Pancreas (tissue), 10 donors: ENCODE data around the gene EIF4G3. TPM values are rescaled to one million over a fixed set of nuclear protein-coding genes. Genes with fewer than 3 reads are reported as not detected.
A peak's percentile ranks its signal among the peaks of the same experiment; 100 is the strongest.

Experiments
- ATAC-seq, 4 donors: fragments of 200-7000 bp; cut with Tn5 transposase; one replicate each; pipeline versions ENCODE4 v1.8.0 to v1.9.1; 2020; ENCODE audit warnings: mild to moderate bottlenecking in 4 of 4, moderate library complexity in 4 of 4
- DNase-seq, 6 donors: peaks; one replicate each; pipeline ENCODE4 v3.0.0-alpha.2; 2020
- FAIRE-seq: peaks from 2 replicates; lab custom pipeline; 2012; peaks lifted over from hg19 to GRCh38; lab: Jason Lieb, UNC
- H3K27ac ChIP-seq, 4 donors: fragments of 200-600 bp; sonication (generic); 1 replicate in 3 of 4; 2 replicates in 1 of 4; pipeline versions ENCODE4 v1.5.0 to v1.8.0; 2020
- H3K27me3 ChIP-seq, 4 donors: fragments of 200-600 bp; one replicate each; pipeline ENCODE4 v1.8.0; 2021
- H3K36me3 ChIP-seq, 3 donors: fragments of 200-600 bp; sonication (generic) in 1 of 3; one replicate each; pipeline versions ENCODE4 v1.5.0 to v1.8.0; 2020 to 2021
- H3K4me1 ChIP-seq, 3 donors: fragments of 200-600 bp; one replicate each; pipeline ENCODE4 v1.8.0; 2021
- H3K4me3 ChIP-seq, 4 donors: fragments of 200-600 bp; sonication (generic) in 2 of 4; one replicate each; pipeline versions ENCODE4 v1.5.0 to v1.8.0; 2020 to 2021
- H3K9me3 ChIP-seq, 4 donors: fragments of 200-600 bp; one replicate each; pipeline ENCODE4 v1.8.0; 2021
- CTCF ChIP-seq, 4 donors: fragments of 200-600 bp; sonication (generic) in 3 of 4; IDR thresholded peaks; one replicate each; pipeline versions ENCODE4 v1.5.0 to v1.8.0; 2021; ENCODE audit warnings: antibody characterized with exemption in 4 of 4
- WGBS, 2 donors: extraction: QIAGEN DNeasy Blood & Tissue Kit; methylation state at CpG; one replicate each; pipeline ENCODE4 v1.1.7; 2013; 5-methylcytosine and 5-hydroxymethylcytosine counted together
- intact Hi-C, 3 donors: fragments of 100-400 bp; cut with DNase I; formaldehyde crosslinking; loops; one replicate each; pipeline versions ENCODE4 v1.11.1 to v1.14.2; 2022
- polyA plus RNA-seq, 2 donors: library from polyadenylated mRNA; stranded (reverse); fragments of 200-250 nt; gene quantifications; one replicate each; pipeline ENCODE4 v1.2.3, GENCODE V29; 2013
- total RNA-seq, 6 donors: library from RNA; stranded (reverse); fragmentation: NEBNext Ultra II Directional in 4 of 6; extraction: Animal tissue kit (Norgen Biotek cat#: 25700) in 4 of 6; gene quantifications; one replicate each; pipeline versions ENCODE4 v1.2.1 to v1.2.4, GENCODE V29; 2021 to 2023
- donor health status: healthy with polysubstance abuse.
- donor health status: DM: no; HTN: no; CAD: no; lungs with moderate emphysema.
- donor health status: DM: no; HTN: no; CAD: no.
- donor health status: control.
- donor health status: control.
- donor health status: Bipolar disorder and iron deficiency.
- donor health status: DM: yes; HTN: yes; CAD: no.
- donor health status: DM: no; HTN: no; CAD: no.
- donor health status: DM: no; HTN: no; CAD: no.
- donor health status: DM: yes; HTN: yes; CAD: no.

EIF4G3 gene
- total and polyA plus RNA-seq, 8 donors: 9.6 to 22.7 (median 13.8) TPM

GRCh38 chr1:21037091-21037490, 139.6 kb downstream of the EIF4G3 start:
- WGBS, 2 donors: 96% methylated on average over 3 of the region's 3 CpGs
- intact Hi-C loops: no loop called here
- Histone ChIP-seq H3K36me3 (no peaks in the 10 kb centered on the region), H3K4me1 (peaks cover 3 to 7% (median 3%) of the 10 kb centered on the region in 3 donors), H3K27ac (no peak overlapping the region), H3K27me3 (no peaks in the 10 kb centered on the region), H3K9me3 (no peaks in the 10 kb centered on the region), H3K4me3 (no peak overlapping the region)
- TF ChIP-seq CTCF (IDR thresholded peaks at IDR 0.05): no peak
- FAIRE-seq (no peak), DNase-seq (no peak), ATAC-seq (no peak)

- H3K9me3 ChIP-seq: no peaks in the 10 kb centered on the region
- FAIRE-seq (no peak), ATAC-seq (no peak), DNase-seq (no peak)
- 50 to 65% methylated on average over 2 of the region's 2 CpGs for WGBS, 2 donors
- H3K4me1 ChIP-seq: peaks cover 3 to 7% (median 3%) of the 10 kb centered on the region in 3 donors
- no peak overlapping the region for H3K4me3 ChIP-seq
- no peak overlapping the region for H3K27ac ChIP-seq
- no peak for TF ChIP-seq CTCF (IDR thresholded peaks at IDR 0.05)
- intact Hi-C loops: no loop called here
- H3K27me3 ChIP-seq: no peaks in the 10 kb centered on the region
- no peaks in the 10 kb centered on the region for H3K36me3 ChIP-seq
These were observed 140.9 kb downstream of the EIF4G3 start for GRCh38 chr1:21035794-21036193.

- ATAC-seq: peak in 1 of 4 donors; percentile 22
- no peak overlapping the region for H3K27ac ChIP-seq
- no peak overlapping the region for H3K4me3 ChIP-seq
- H3K27me3 ChIP-seq: no peaks in the 10 kb centered on the region
- intact Hi-C loops: no loop called here
- no peaks in the 10 kb centered on the region for H3K9me3 ChIP-seq
- DNase-seq: peak in 1 of 6 donors; percentile 62
- H3K36me3 ChIP-seq: no peaks in the 10 kb centered on the region
- FAIRE-seq: no peak
- no peak for TF ChIP-seq CTCF (IDR thresholded peaks at IDR 0.05)
- 87% methylated on average over 14 of the region's 14 CpGs for WGBS, 2 donors
- H3K4me1 ChIP-seq: peaks cover 3 to 7% (median 3%) of the 10 kb centered on the region in 3 donors
These were observed 141.7 kb downstream of the EIF4G3 start for GRCh38 chr1:21034725-21035628.

GRCh38 chr1:21032741-21033140, 144.0 kb downstream of the EIF4G3 start:
- intact Hi-C loops: no loop called here
- Histone ChIP-seq H3K9me3 (no peaks in the 10 kb centered on the region), H3K4me3 (no peak overlapping the region), H3K4me1 (peaks cover 3 to 12% (median 7%) of the 10 kb centered on the region in 3 donors), H3K27ac (no peak overlapping the region), H3K36me3 (no peaks in the 10 kb centered on the region), H3K27me3 (no peaks in the 10 kb centered on the region)
- DNase-seq: no peak
- FAIRE-seq: no peak
- WGBS, 2 donors: 54 to 60% methylated on average over 3 of the region's 3 CpGs
- no peak for TF ChIP-seq CTCF (IDR thresholded peaks at IDR 0.05)
- ATAC-seq: peak in 1 of 4 donors; percentile 17

- no peak for FAIRE-seq
These were observed 146.5 kb downstream of the EIF4G3 start for GRCh38 chr1:21030181-21030580.

More at GRCh38 chr1:21030181-21030580, 146.5 kb downstream of the EIF4G3 start:
- ATAC-seq (no peak), DNase-seq (no peak)
- Histone ChIP-seq H3K9me3 (no peaks in the 10 kb centered on the region), H3K4me3 (no peak overlapping the region), H3K36me3 (no peaks in the 10 kb centered on the region), H3K4me1 (peaks cover 3 to 15% (median 7%) of the 10 kb centered on the region in 3 donors), H3K27ac (no peak overlapping the region), H3K27me3 (no peaks in the 10 kb centered on the region)
- 94 to 100% methylated on average over 1 of the region's 1 CpG for WGBS, 2 donors
- no peak for TF ChIP-seq CTCF (IDR thresholded peaks at IDR 0.05)
- intact Hi-C loops: no loop called here
